OCI-LY1 (cell line): Measurements from ENCODE around the gene CNNM1.

Source experiments
- CTCF ChIP-seq: fragments of 200-600 bp; sonication (generic), shearing (Covaris generic); IDR thresholded peaks from 2 replicates; pipeline ENCODE4 v1.5.1; 2017; ENCODE audit warnings: mild to moderate bottlenecking, antibody characterized with exemption, low read length, moderate library complexity, mixed read lengths
- EZH2 ChIP-seq: fragments of 200-600 bp; sonication (generic), shearing (Covaris generic); IDR thresholded peaks from 2 replicates; pipeline ENCODE4 v1.8.0; 2017; ENCODE audit warnings: borderline replicate concordance, mixed run types, mild to moderate bottlenecking, antibody characterized with exemption, low read length, moderate library complexity, mixed read lengths

GRCh38 chr10:99387541-99387940 is 58.4 kb downstream of the CNNM1 start:
- no peak for TF ChIP-seq CTCF
- TF ChIP-seq EZH2: no peak
